Erythroblast (primary cell): ENCODE data around the gene APIP.

Experiments
- GATA1 ChIP-seq: IDR thresholded peaks from 2 replicates; pipeline ENCODE4 v1.6.1; 2011; ENCODE audit warnings: low read depth, mild to moderate bottlenecking, control low read depth, low read length, moderate library complexity
- POLR2A ChIP-seq: IDR thresholded peaks from 2 replicates; pipeline ENCODE4 v1.6.1; 2011; ENCODE audit warnings: mild to moderate bottlenecking, low read length

DNA sequence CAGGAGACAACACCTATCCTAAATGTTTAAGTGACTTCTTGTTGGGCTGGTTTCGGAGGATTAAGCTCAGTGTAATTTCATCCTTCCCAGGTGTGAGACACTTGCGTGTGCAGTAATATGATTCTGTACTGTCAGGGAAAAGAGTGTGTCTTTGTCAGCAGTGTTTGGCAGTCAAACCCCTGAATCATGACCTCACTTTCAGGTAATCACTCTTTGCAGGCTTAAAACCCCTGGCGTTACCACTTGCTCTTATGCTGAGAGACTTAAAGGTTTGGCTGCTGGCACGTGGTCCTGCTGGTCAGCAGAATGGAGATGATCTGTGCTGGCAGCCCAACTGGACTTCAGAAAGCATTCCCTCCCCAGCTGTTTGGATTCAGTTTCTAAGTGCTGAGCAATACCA, 56.1 kb downstream of the APIP start:
- no peak for TF ChIP-seq POLR2A
- TF ChIP-seq GATA1, result no peak
